ENCODE data around the gene MTCL1. TPM values are rescaled to one million over a fixed set of nuclear protein-coding genes. Genes with fewer than 3 reads are reported as not detected.

Gene MTCL1
- total RNA-seq, 1 donor from 2014 or later: 36.9 TPM

DNA sequence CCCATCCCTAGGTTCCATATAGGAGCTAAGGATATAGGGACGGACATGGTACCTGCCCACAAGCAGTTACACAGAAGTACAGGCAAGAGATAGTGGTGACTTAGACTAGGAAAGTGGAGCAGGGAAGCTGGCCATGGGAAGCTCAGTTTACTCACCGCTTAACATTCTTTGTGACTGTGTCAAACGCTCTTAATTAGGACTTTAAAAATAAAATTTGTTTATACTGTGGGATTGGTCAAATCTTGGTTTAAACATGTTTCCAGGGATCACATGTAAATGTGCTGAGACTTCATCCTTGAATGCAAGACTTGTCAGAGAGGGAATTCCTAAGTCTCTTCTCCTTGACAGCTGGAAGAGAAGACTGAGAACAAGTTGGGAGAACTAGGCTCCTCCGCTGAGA, 107.3 kb downstream of the MTCL1 start:
- no peak for DNase-seq

DNA sequence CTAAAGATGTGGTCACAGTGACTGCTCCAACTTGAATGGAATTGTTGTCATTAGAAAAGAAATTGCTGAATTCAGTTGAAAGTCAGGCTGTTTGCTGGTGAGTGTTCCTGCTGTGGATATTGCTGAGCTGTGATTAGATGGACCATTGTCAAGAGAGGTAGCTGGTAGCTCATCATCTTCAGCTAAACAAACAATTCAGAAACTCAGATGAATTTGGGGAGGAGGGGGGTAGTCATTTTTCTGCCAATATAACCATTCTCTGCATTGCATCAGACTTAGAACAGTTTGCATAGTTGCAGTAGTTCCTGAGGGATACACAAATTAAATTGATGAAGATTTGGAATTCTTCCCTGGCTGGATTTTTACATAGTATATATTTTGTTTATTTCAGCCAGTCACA, 108.3 kb downstream of the MTCL1 start:
- DNase-seq: no peak

- DNase-seq: no peak
These were observed 108.8 kb downstream of the MTCL1 start for GRCh38 chr18:8814206-8814605.

GRCh38 chr18:8816220-8816619, 110.9 kb downstream of the MTCL1 start:
- peak; percentile 61 for DNase-seq

DNA sequence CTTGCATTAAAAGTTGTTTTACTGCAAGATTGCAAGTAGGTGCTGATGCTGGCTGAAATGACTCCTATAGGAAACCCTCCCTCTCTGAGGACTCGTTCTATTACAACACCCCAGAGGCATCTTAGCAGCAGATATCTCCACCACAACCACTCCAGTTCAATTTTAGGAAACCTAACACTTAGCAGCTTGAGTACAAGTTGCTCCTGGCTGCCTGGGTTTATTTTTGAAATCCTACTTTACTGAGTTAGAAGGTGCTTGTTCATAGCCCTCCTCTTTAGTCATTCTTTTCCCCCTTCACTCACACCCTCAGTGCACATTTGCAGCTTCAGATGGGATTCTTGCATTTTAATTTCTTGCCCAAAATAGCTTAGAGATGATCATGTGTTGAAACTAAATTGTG, 111.5 kb downstream of the MTCL1 start:
- DNase-seq: peak; percentile 65

DNA sequence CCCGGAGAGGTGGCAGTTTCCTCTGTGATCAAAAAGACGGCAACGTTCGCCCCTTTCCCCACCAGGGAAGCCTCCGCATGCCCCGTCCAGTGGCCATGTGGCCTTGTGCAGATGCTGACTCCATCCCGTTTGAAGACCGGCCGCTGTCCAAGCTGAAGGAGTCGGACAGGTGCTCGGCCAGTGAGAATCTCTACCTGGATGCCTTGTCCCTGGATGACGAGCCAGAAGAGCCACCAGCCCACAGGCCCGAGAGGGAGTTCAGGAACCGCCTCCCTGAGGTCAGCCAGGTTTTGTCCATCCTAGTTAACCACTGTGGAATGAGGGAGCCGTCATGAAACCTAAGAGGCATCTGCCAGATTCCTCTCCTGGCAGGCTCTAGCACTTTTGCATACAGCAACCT, 113.6 kb downstream of the MTCL1 start:
- DNase-seq: no peak

DNA sequence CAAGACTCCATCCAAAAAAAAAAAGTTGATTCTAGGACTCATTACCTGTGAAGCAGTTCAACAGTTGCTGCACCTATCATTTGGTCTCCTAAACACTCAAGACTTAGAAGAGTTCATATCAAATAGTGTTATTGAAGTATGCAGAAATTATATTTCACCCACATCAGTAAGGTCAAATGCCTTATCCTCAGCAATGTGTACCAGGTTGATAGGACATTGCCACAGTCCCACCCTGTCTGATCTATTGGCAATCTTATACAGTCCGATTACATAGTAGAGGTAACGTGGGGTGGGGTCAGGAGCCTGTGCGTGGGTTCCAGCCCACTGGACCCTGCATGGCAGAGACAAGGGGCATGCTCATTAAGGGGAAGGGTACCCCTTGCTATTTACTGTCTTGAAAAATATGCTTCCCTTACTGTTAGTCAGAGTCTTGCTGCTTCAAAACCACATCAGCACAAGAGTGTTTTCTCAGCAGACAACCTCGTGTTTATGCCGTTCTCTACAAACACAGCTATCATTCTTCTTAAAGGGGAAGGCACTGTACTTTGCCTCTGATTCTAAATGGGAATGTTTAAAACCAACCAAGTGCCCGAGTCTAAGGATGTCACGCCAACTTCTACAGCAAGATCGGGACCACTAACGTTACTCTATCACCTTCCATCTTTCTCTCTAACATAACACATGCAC, 115.2 kb downstream of the MTCL1 start:
- no peak for DNase-seq

- DNase-seq: no peak
These were observed 115.7 kb downstream of the MTCL1 start for GRCh38 chr18:8821083-8821465.

GRCh38 chr18:8821531-8821930, 116.2 kb downstream of the MTCL1 start:
- no peak for DNase-seq

GRCh38 chr18:8822643-8823042, 117.3 kb downstream of the MTCL1 start:
- DNase-seq: no peak

- no peak for DNase-seq
These were observed 118.2 kb downstream of the MTCL1 start for GRCh38 chr18:8823530-8823929.

- DNase-seq: no peak
These were observed 119.5 kb downstream of the MTCL1 start for GRCh38 chr18:8824846-8825245.

GRCh38 chr18:8825273-8825672, 119.9 kb downstream of the MTCL1 start:
- DNase-seq: no peak

DNA sequence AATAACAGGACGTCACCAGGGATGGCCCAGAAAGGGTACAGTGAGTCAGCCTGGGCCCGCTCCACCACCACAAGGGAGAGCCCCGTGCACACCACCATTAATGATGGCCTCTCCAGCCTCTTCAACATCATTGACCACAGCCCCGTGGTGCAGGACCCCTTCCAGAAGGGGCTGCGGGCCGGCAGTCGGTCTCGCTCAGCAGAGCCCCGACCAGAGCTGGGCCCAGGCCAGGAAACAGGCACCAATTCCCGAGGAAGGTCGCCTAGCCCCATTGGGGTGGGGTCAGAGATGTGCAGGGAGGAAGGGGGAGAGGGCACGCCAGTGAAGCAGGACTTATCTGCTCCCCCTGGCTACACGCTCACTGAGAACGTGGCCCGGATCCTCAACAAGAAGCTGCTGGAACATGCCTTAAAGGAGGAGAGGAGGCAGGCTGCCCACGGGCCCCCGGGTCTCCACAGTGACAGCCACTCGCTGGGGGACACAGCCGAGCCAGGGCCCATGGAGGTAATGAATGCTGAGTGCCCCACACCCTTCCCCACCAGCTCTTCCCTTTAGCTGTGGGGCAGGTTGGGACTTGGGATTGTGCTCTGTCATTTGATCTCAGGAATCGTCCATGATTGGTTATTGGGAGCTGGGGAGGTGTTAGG, 120.5 kb downstream of the MTCL1 start:
- no peak for DNase-seq

GRCh38 chr18:8826514-8826913, 121.2 kb downstream of the MTCL1 start:
- DNase-seq: no peak

GRCh38 chr18:8826971-8827370, 121.6 kb downstream of the MTCL1 start:
- DNase-seq: no peak

- DNase-seq: peak; percentile 41
These were observed 122.9 kb downstream of the MTCL1 start for GRCh38 chr18:8828300-8828699.

GRCh38 chr18:8828798-8829197, 123.4 kb downstream of the MTCL1 start:
- DNase-seq: no peak

- DNase-seq: no peak
These were observed 125.0 kb downstream of the MTCL1 start for GRCh38 chr18:8830067-8831060.

DNA sequence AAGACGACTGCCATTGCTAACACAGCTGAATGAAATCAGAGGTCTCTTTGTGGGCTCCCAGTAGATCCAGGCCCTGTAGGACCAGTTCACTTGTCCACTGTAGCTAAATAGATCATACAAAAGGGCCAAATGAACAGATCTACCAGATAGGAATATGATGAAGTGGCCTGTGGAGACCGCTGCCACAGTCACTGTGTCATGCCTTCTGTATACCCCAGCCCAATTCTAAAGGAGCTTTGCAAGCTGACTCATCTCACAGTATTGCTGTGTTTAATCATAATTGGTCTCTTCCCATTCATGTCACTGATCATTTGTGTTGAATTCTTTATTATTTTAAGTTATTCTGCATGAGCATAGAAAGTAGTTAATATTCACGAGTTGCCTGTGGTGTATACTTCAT, 125.8 kb downstream of the MTCL1 start:
- no peak for DNase-seq

GRCh38 chr18:8831531-8831930, 126.2 kb downstream of the MTCL1 start:
- DNase-seq: no peak

- no peak for DNase-seq
These were observed 128.1 kb downstream of the MTCL1 start for GRCh38 chr18:8833480-8833879.

DNA sequence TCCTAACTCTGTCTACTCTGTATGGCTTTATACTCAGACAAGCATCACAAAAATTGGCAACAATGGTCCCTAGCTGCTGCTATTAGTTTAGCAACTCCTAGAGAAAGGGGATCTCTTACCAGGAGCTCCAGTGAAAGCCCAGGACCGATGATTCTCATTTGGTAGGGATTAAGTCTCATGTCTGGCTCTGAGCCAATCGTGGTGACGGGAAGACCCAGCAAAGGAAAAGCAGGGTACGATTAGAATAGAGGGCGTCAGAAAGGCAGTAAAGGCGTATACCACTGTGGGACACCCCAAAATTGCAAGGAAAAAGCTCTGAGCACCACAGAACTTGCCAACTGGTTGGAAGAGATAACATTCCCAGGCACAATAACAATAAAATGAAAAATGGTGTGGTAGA, 129.5 kb downstream of the MTCL1 start:
- peak; percentile 80 for DNase-seq
